Head of caudate nucleus (tissue), 42 donors: ENCODE data around the gene FOXO6.

Source experiments
- DNase-seq, 42 donors: peaks; one replicate each; pipeline versions ENCODE4 v3.0.0 to v3.0.0-alpha.2; 2020 to 2021; ENCODE audit warnings: mixed read lengths in 7 of 42
- intact Hi-C: fragments of 100-400 bp; cut with DNase I; formaldehyde crosslinking; loops from one replicate; pipeline ENCODE4 v1.15.0; 2022

FOXO6 gene

DNA sequence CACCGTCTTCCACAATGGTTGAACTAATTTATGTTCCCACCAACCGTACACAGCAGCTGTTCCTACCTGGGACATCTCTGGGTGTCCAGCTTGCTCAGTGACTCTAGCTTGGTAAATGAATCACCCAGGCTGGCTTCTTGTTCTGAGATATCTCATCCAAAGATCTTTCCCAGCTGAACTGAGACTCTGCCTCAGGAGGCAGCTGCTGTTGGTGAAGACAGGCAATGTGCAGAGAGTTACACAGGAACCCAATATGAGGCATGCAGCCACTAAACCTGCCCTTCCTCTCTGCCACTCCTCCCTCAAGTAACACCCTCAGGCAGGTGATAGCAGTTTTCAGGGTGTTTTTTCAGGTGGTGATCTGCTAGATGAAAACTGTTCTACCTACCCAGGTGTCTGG is 14.0 kb upstream of the FOXO6 start:
- DNase-seq = peak in 1 of 42 donors; percentile 4
- intact Hi-C loops = no loop called here

DNA sequence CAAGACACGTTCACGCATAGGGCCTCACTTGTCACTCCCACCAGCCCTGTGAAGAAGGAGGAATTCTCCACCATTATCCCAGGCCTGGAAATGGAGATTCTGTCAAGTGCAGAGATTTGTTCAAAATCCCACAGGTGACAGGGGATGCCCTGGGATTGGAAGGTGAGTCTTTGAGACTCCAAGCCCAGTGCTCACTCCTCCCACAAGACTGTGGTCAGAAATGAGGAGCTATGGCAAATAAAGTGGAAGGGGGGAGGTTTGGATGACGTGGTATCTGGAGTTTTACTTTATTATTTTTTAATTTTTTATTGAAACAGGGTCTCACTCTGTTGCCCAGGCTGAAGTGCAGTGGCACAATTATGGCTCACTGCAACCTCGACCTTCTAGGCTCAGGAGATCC is 12.8 kb upstream of the FOXO6 start:
- intact Hi-C loops = no loop called here
- DNase-seq = peak in 1 of 42 donors; percentile 6

DNA sequence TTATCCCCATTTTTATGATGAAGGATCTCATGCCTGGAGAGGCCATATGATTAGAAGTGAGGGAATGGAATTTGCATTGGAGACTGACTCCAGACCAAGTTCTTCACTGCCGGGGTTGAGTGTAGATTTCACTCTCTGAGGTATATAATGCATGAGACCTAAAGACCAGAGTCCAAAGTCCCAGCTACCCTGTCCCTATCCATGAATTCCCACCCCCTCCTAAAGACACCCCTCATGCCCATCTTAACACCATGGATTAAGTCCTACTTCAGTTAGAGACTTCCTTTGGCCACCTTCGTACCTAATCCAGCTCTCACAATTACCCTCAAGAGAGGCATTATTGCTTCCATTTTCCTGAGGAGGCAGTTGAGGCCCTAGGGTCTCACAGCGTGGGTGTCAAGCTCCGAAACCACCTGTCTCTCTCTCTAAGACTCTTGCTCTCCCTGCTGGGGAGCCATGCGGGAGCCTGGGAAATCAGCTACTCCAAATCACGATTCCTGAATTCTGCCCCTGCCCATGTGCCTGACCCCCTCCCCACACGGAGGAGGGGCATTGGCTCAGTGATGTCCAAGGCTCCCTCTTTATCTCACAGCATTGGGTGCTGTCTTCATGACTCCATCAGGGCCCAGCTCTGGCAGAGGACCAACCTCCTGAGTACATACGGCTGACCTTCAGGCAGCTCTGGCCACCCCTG is 11.7 kb upstream of the FOXO6 start:
- intact Hi-C loops = no loop called here

DNA sequence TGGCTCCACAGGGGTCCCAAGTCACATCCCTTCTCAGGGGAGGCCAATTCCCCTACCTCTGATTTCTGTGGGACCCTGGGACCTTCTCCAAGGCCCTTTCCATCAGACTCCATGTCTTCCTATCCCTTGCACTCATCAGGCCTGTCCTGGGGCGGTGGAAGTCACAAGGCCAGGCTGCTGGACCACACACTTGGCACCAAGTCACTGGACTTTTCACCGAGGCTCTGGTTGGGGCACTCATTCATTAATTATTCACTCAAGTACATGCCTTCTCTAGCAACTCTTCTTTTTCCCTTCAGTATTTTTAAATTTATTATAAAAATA is 11.2 kb upstream of the FOXO6 start:
- intact Hi-C loops = no loop called here
- peak in 2 of 42 donors; percentile 1 for DNase-seq

More for the DNA sequence above, 11.7 kb upstream of the FOXO6 start:
- peak in 4 of 42 donors; percentile 1 to 8 (median 5) for DNase-seq

DNA sequence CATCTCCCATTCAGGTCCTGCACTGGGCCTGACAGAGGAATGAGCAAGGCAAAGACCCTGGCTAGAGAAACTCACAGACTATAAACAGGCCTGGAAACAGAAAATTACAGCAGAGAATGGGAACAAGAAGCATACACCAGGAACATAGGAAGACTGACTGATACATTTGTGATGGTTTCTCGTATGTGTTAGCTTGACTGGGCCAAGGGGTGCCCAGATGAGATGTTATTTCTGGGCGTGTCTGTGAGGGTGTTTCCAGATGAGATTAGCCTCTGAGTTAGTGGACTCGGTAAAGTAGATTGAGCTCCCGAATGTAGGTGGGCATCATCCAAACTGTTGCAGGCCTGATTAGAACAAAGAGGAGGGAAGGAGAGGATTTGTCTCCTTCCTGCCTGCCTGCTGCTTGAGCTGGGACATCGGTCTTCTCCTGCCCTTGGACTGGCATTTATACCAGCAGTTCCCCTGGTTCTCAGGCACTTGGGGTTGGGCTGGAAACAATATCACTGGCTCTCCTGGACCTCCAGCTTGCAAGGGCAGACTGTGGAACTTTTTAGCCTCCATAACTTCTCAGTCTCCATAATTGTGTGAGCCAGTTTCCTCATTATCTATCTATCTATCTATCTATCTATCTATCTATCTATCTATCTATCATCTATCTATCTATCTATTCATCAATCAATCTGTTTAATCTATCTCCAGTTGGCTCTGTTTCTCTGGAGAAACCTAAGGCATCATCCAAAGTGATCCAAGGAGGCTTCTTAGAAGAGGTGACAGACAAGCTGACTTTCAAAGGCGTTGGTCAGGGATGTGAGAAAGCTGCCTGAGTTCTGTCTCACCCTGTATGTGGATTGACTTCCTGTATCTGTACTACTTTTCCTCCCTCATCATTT is 9.7 kb upstream of the FOXO6 start:
- peak in 5 of 42 donors; percentile 1 to 13 (median 2) for DNase-seq

DNA sequence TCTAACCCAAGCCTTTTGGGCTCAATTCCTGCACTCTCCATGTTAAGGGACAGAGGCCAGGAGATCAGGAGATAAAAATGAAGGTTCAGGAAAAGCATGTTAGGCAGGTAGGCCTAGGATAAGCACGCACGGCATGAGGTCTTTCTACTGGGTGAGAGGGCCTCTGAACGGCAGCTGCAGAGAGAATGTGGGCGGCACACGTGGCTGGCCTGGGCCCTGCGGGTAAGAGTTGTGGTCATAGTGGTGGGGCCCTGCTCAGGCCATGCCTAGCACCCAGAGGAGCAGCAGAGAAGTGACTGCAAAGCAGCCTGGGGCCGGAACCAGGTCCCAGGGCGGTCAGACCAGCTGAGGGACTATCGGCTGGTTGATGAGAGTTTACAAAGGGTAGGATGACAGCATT is 7.5 kb upstream of the FOXO6 start:
- peak in 6 of 42 donors; percentile 1 to 16 (median 2) for DNase-seq

More for the DNA sequence above, 9.7 kb upstream of the FOXO6 start:
- intact Hi-C loops = no loop called here

DNA sequence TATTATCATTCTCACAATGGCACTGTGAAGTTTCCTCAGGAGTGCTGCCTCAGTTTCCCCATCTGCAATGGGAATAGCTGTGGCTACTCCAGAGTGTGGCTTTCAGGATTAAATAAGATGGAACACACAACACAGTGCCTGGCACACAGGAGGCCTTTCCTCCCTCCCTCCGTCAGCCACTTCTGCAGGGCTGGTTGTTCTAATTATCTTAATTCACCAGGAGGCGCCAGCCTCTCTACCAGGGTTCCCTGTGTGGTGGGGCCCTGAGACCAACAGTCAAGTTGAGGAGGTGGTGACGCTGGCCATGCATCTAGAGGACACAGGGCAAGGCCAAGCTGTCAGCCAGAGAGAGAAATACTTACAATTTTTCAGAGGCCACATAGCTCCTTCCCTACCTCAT is 6.3 kb upstream of the FOXO6 start:
- DNase-seq = peak in 6 of 42 donors; percentile 3 to 31 (median 4)
- intact Hi-C loops = no loop called here

More for the DNA sequence above, 7.5 kb upstream of the FOXO6 start:
- intact Hi-C loops = no loop called here

- intact Hi-C loops = no loop called here
- peak in 3 of 42 donors; percentile 4 to 8 (median 4) for DNase-seq
These were observed 5.9 kb upstream of the FOXO6 start for GRCh38 chr1:41355356-41355755.

DNA sequence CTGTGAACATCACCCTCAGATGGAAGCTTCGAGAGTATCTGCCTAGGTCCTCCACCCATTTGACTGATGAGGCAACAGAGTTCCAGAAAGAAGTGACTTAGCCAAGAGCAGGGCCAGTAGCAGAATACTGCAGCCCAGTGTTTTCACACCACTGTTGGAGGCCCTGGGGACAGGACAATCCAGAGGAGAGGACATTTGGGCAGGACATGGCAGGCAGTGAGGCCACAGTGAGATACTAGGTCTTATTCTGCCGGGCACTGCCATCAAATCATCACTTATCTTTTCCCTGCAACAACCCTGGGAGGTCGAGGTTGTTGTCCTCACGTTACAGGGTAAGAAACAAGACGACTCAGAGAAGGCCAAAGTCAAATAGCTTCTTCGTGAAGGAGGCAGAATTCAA is 5.5 kb upstream of the FOXO6 start:
- peak in 5 of 42 donors; percentile 4 to 11 (median 8) for DNase-seq
- intact Hi-C loops = no loop called here

DNA sequence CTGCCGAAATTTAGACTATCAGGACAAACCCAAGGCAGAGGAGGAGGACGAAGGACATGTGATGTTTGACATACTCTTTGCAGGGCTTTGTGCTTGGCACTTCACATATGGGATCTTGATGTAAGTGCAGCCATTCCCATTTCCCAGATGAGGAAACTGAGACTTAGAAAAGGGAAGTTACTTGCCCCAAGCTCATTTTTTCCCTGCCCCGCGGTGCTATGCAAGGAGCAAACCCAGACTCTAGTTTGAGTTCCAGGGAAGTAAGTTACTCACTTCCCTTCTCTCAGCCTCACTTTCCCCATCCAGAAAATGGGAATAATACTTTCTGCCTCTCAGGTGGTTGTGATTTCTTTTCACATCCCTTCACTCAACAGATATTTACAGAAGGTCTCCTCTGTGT is 4.5 kb upstream of the FOXO6 start:
- intact Hi-C loops = no loop called here
- peak in 6 of 42 donors; percentile 2 to 26 (median 3) for DNase-seq

- peak in 5 of 42 donors; percentile 2 to 17 (median 11) for DNase-seq
- intact Hi-C loops = no loop called here
These were observed 3.7 kb upstream of the FOXO6 start for GRCh38 chr1:41357451-41358101.

- intact Hi-C loops = no loop called here
- DNase-seq = peak in 6 of 42 donors; percentile 10 to 43 (median 22)
These were observed 2.9 kb upstream of the FOXO6 start for GRCh38 chr1:41358131-41359021.

GRCh38 chr1:41359211-41360073 is 1.8 kb upstream of the FOXO6 start:
- intact Hi-C loops = no loop called here
- peak in 7 of 42 donors; percentile 3 to 27 (median 13) for DNase-seq

DNA sequence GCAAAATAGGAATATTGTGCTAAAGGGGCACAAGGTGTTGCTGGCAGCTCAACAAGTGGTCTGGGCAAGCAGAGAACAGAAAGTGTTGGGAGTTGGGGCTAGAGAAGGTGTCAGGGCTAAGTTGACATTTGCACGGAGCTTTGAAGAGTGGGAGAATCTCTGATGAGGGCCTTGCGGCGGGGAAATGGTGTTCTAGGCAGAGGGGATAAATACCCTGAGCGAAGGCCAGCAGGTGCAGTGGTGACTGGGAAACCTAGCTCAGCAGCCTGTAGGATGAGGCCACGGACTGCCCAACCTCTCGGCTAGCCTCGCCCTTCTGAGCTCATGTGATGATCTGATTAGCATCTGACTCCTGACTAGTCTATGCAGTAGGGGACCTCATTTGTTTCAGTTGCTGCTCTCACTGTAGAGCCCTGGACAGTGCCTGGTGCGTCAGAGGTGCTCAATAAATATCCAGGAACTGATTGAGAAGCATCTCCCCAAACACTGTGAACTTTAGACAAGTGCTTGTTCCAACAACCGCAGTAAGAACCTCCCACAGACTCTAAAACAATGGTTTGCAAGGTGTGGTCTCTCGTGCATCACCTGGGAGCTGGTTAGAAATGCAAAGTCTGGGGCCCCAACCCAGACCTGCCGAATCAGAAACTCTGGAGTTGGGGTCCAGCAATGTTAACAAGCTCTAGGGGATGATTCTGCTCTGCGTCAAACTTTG is 1.0 kb upstream of the FOXO6 start:
- intact Hi-C loops = no loop called here
- DNase-seq = peak in 7 of 42 donors; percentile 8 to 27 (median 14)

GRCh38 chr1:41361495-41362356 is 492 bp downstream of the FOXO6 start:
- peak in 17 of 42 donors; percentile 26 to 66 (median 48) for DNase-seq
- intact Hi-C loops = no loop called here

DNA sequence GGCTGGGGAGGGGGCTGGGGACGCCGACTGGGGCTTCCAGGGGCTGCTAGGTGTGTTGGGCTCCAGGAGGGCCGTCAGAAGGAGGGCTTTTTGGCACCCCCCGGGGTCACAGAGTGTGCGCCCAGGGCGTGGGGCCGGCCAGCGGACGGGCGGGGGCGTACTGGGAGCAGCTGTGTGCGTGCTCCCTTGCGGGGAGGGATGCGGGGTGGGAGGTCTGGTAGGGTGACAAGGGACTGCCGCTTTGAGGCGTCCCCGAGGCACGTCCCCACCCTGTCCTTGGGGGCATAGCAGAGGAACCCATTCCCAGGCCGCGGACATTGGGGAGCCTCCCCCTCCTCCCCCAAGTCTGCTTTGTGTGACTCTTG is 1.1 kb downstream of the FOXO6 start:
- DNase-seq = no peak
- intact Hi-C loops = no loop called here
